Measurements from ENCODE around the gene TRIM25. TPM values are rescaled to one million over a fixed set of nuclear protein-coding genes. Genes with fewer than 3 reads are reported as not detected.

The TRIM25 gene
- total RNA-seq, 1 donor from 2014 or later: 71.4 TPM

GRCh38 chr17:56890906-56891674 lies 22.8 kb downstream of the TRIM25 start:
- Mint-ChIP-seq H3K9me3 (peaks cover 8% of the 10 kb centered on the region), H3K27me3 (no peaks in the 10 kb centered on the region), H3K4me3 (no peak overlapping the region), H3K4me1 (peaks cover 5% of the 10 kb centered on the region), H3K36me3 (ENCODE audit: low read depth) (peaks cover 95% of the 10 kb centered on the region), H3K27ac (no peak overlapping the region)
- ChIA-PET CTCF (interaction anchor here (0.8 to 2.0 kb wide), 4 partner anchors 45 to 71 kb away, joined by 4 to 10 read pairs (median 6); no protein-coding TSS in a partner anchor), POLR2A (no interaction called here)
- ATAC-seq (ENCODE audit: low read depth) (no peak), DNase-seq (no peak)
- TF ChIP-seq CTCF (IDR thresholded peaks at IDR 0.05): no peak
- intact Hi-C loops (cut with micrococcal nuclease): loop anchor here (1.0 kb wide), 1 partner anchor 49 kb away; no protein-coding TSS in a partner anchor

GRCh38 chr17:56890390-56890789 lies 23.5 kb downstream of the TRIM25 start:
- Mint-ChIP-seq H3K4me1 (peaks cover 2% of the 10 kb centered on the region), H3K36me3 (ENCODE audit: low read depth) (peaks cover 91% of the 10 kb centered on the region), H3K4me3 (no peak overlapping the region), H3K9me3 (peaks cover 8% of the 10 kb centered on the region), H3K27ac (no peak overlapping the region), H3K27me3 (no peaks in the 10 kb centered on the region)
- intact Hi-C loops (cut with micrococcal nuclease): no loop called here
- DNase-seq: no peak
- POLR2A ChIA-PET: no interaction called here
- CTCF ChIA-PET: interaction anchor here (0.6 to 2.0 kb wide), 3 partner anchors 41 to 70 kb away, joined by 3 to 10 read pairs (median 4); no protein-coding TSS in a partner anchor
- TF ChIP-seq CTCF (IDR thresholded peaks at IDR 0.05): no peak
- no peak for ATAC-seq (ENCODE audit: low read depth)

- peaks cover 8% of the 10 kb centered on the region for H3K9me3 Mint-ChIP-seq
- intact Hi-C loops (cut with micrococcal nuclease): no loop called here
These were observed 26.0 kb downstream of the TRIM25 start for GRCh38 chr17:56887552-56888467.

GRCh38 chr17:56887105-56887504 lies 26.7 kb downstream of the TRIM25 start:
- ATAC-seq (ENCODE audit: low read depth) (no peak), DNase-seq (no peak)
- ChIA-PET POLR2A (interaction anchor here (0.6 kb wide), 1 partner anchor 22 kb away, joined by 6 read pairs; no protein-coding TSS in a partner anchor), CTCF (no interaction called here)
- Mint-ChIP-seq H3K27ac (no peak overlapping the region), H3K4me3 (no peak overlapping the region), H3K27me3 (no peaks in the 10 kb centered on the region), H3K36me3 (ENCODE audit: low read depth) (peaks cover 62% of the 10 kb centered on the region), H3K4me1 (no peaks in the 10 kb centered on the region), H3K9me3 (peaks cover 8% of the 10 kb centered on the region)
- no peak for TF ChIP-seq CTCF (IDR thresholded peaks at IDR 0.05)
- intact Hi-C loops (cut with micrococcal nuclease): no loop called here

More at GRCh38 chr17:56887552-56888467, 26.0 kb downstream of the TRIM25 start:
- no peak for TF ChIP-seq CTCF (IDR thresholded peaks at IDR 0.05)
- ChIA-PET CTCF (interaction anchor here (0.6 to 1.5 kb wide), 2 partner anchors 52 to 195 kb away, joined by 3 to 5 read pairs; no protein-coding TSS in a partner anchor), POLR2A (interaction anchor here (0.6 kb wide), 1 partner anchor 22 kb away, joined by 6 read pairs; no protein-coding TSS in a partner anchor)
- no peak overlapping the region for H3K4me3 Mint-ChIP-seq
- DNase-seq (no peak), ATAC-seq (ENCODE audit: low read depth) (no peak)
- H3K27me3 Mint-ChIP-seq: no peaks in the 10 kb centered on the region
- H3K36me3 Mint-ChIP-seq (ENCODE audit: low read depth): peaks cover 69% of the 10 kb centered on the region
- H3K27ac Mint-ChIP-seq: no peak overlapping the region
- no peaks in the 10 kb centered on the region for H3K4me1 Mint-ChIP-seq
